Fibroblast of the aortic adventitia (primary cell): ENCODE results near the gene MTIF3. TPM values are rescaled to one million over a fixed set of nuclear protein-coding genes. Genes with fewer than 3 reads are reported as not detected.
"Not testable (repeated sequence)": the region's sequence is repeated elsewhere in the genome, so short reads cannot be mapped to it uniquely, and the experiment has no call there.

Experiments
- DNase-seq: peaks from one replicate; pipeline ENCODE4 v3.0.0-alpha.2; 2010; ENCODE audit warnings: low read depth
- H3K4me3 ChIP-seq: 2 replicates; pipeline ENCODE4 v1.5.1; 2011; ENCODE audit warnings: low read depth, mild to moderate bottlenecking, control low read depth, low read length, moderate library complexity
- total RNA-seq: library from RNA; depleted of rRNA; stranded (reverse); fragments of >200 nt; gene quantifications from 2 replicates; pipeline ENCODE4 v1.2.3, GENCODE V29; 2012; ENCODE audit warnings: low replicate concordance
- TF ChIP-seq, protein P1 (sequence below): IDR thresholded peaks from 2 replicates; pipeline ENCODE4 v1.5.1; 2011; ENCODE audit warnings: mild to moderate bottlenecking, low read length, control low read depth, inconsistent platforms; ENCODE audit not compliant: insufficient read depth

Gene MTIF3
- total RNA-seq, 1 donor = 86.5 TPM

- no peak for DNase-seq
These were observed 44.7 kb downstream of the MTIF3 start for GRCh38 chr13:27405546-27406134.

DNA sequence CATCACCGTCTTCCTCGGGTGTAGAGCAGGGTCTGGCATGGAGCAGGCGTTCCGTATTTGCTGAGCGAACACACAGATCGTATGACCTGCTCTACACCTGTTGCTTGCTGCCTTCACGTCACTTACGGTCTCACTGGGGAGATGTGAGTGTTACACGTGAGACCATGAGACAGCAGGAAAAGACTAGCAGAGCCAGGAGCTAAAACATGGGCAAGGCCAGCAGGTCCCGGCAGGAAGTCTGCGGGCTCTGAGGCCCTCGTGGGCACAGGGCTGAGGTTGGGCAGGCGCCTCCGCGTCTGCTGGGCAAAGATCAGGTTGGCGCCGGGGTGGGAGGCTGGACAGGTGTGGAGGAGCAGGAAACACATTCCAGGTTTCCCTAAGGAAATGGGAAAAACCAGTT, 45.7 kb downstream of the MTIF3 start:
- no peak for DNase-seq
- TF ChIP-seq, protein P1, sequence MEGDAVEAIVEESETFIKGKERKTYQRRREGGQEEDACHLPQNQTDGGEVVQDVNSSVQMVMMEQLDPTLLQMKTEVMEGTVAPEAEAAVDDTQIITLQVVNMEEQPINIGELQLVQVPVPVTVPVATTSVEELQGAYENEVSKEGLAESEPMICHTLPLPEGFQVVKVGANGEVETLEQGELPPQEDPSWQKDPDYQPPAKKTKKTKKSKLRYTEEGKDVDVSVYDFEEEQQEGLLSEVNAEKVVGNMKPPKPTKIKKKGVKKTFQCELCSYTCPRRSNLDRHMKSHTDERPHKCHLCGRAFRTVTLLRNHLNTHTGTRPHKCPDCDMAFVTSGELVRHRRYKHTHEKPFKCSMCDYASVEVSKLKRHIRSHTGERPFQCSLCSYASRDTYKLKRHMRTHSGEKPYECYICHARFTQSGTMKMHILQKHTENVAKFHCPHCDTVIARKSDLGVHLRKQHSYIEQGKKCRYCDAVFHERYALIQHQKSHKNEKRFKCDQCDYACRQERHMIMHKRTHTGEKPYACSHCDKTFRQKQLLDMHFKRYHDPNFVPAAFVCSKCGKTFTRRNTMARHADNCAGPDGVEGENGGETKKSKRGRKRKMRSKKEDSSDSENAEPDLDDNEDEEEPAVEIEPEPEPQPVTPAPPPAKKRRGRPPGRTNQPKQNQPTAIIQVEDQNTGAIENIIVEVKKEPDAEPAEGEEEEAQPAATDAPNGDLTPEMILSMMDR = no peak
- H3K4me3 ChIP-seq = no peak overlapping the region

More at GRCh38 chr13:27405546-27406134, 44.7 kb downstream of the MTIF3 start:
- H3K4me3 ChIP-seq = no peak overlapping the region
- TF ChIP-seq, protein P1 = no peak

GRCh38 chr13:27403727-27404385, 46.5 kb downstream of the MTIF3 start:
- no peak overlapping the region for H3K4me3 ChIP-seq
- TF ChIP-seq, protein P1 = no peak
- no peak for DNase-seq

DNA sequence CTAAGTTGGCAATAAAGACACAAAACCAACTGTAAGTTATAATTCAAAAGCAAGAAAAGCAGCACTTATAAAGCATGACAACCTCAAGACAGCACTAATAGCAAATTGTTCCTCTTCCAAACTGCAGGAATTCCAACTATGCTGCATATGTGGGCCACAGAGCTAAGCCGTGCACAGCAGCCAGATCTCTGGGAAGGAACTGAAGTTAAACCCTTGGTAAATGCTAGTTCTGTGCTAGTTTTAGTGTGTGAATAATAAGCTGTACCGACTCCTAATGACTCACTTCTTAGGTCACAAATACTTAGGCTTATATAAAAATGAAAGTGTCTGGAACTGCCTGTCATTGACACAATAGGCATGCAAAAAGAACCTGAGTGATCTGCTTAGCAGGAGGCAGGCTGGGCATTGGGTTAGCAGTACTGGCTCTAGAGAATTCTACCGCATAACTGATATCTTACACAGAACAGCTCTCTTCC, 47.1 kb downstream of the MTIF3 start:
- TF ChIP-seq, protein P1 = no peak
- DNase-seq = peak; percentile 88
- no peak overlapping the region for H3K4me3 ChIP-seq

DNA sequence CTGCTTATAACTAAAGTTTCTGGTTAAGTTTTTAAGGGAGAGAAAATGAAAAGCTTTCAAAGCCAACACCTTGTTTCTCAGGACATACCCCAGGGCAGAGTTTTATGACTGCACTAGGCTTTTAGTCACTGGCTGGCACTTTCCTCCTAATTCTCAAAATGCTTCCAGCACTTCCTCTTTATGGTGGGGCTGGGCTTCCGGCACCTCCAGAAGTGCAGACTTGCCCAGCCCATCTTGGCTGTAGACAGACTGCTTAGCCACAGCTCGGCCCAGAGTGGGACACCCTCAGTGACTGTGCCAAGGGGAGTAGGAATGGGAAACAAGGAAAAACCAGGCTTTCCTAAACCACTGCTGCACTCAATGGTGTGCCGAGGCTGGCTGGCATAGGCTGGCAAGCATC, 49.2 kb downstream of the MTIF3 start:
- no peak overlapping the region for H3K4me3 ChIP-seq
- TF ChIP-seq, protein P1 = no peak
- no peak for DNase-seq

- H3K4me3 ChIP-seq, DNase-seq: not testable (repeated sequence)
These were observed 50.0 kb downstream of the MTIF3 start for GRCh38 chr13:27400405-27400804.

- no peak for DNase-seq
- no peak overlapping the region for H3K4me3 ChIP-seq
- TF ChIP-seq, protein P1 = no peak
These were observed 52.0 kb downstream of the MTIF3 start for GRCh38 chr13:27398360-27398759.
